Activated CD4-positive, alpha-beta T cell treated with anti-CD3 and anti-CD28 coated beads, Interleukin-2, amount 10 ng/mL, durations not matched to agents 24 days and 14 days (primary cell): ENCODE measurements around the gene ARRDC2. TPM values are rescaled to one million over a fixed set of nuclear protein-coding genes. Genes with fewer than 3 reads are reported as not detected.

Source experiments
- DNase-seq: peaks from one replicate; pipeline ENCODE4 v3.0.0; 2022
- H3K27ac Mint-ChIP-seq: one replicate; pipeline ENCODE4 v1.8.0; 2022; ENCODE audit warnings: mild to moderate bottlenecking, mixed read lengths
- H3K27me3 Mint-ChIP-seq: one replicate; pipeline ENCODE4 v1.8.0; 2022; ENCODE audit warnings: mixed read lengths
- H3K36me3 Mint-ChIP-seq: one replicate; pipeline ENCODE4 v1.8.0; 2022; ENCODE audit warnings: low read depth, mild to moderate bottlenecking, mixed read lengths
- H3K4me1 Mint-ChIP-seq: one replicate; pipeline ENCODE4 v1.8.0; 2021; ENCODE audit warnings: mixed read lengths
- H3K4me3 Mint-ChIP-seq: one replicate; pipeline ENCODE4 v1.8.0; 2022; ENCODE audit warnings: mild to moderate bottlenecking, moderate library complexity, mixed read lengths
- H3K9me3 Mint-ChIP-seq: one replicate; pipeline ENCODE4 v1.8.0; 2021; ENCODE audit warnings: mixed read lengths
- intact Hi-C: fragments of 100-400 bp; cut with micrococcal nuclease; formaldehyde crosslinking; loops from one replicate; pipeline ENCODE4 v1.15.1; 2023
- total RNA-seq: library from RNA; stranded (reverse); gene quantifications from 2 replicates; pipeline ENCODE4 v1.2.3, GENCODE V29; 2022

The ARRDC2 gene
- total RNA-seq, result 41.3 and 41.7 TPM in 2 replicates

DNA sequence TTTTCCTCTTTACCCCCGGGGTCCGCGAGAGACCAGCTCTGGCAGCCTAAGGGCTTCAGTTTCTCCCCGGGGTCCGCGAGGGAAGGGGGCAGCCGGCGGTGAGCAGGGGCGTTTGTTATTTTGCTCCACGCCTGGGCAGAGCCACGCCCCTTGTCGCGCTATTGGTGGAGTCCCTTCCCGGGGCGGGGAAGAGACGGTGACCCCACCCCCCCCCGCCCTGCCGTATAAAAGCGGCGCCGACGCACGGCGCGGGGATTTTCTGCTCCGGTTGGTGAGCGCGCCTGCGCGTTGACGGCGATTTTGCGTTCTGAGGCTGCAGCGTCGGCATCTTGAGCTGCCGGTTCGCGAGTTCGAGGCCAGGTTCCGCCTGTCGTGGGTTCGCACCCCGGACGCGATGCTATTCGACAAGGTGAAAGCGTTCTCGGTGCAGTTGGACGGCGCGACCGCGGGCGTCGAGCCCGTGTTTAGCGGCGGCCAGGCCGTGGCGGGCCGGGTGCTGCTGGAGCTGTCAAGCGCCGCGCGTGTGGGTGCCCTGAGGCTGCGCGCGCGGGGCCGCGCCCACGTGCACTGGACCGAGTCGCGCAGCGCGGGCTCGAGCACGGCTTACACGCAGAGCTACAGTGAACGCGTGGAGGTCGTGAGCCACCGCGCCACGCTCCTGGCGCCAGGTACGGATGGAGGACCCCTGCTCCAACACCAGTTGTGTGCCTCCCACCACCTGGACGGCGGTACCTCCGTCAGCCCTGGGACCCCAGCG lies at the start of gene ARRDC2:
Gene ARRDC2 (plus strand): TSS at position 254 of the 757 bp plus-strand sequence. CDS start 141 bp downstream, at position 395.
- no peaks in the 10 kb centered on the region for H3K9me3 Mint-ChIP-seq
- H3K4me3 Mint-ChIP-seq, result peak within 1 kb of the TSS; percentile 92
- DNase-seq, result peak; percentile 96
- peaks cover 51% of the 10 kb centered on the region for H3K36me3 Mint-ChIP-seq
- no peaks in the 10 kb centered on the region for H3K27me3 Mint-ChIP-seq
- peak within 1 kb of the TSS; percentile 93 for H3K27ac Mint-ChIP-seq
- intact Hi-C loops, result loop anchor here (1.0 to 10.0 kb wide), 4 partner anchors 37 to 287 kb away; no protein-coding TSS in a partner anchor
- H3K4me1 Mint-ChIP-seq, result peaks cover 34% of the 10 kb centered on the region

DNA sequence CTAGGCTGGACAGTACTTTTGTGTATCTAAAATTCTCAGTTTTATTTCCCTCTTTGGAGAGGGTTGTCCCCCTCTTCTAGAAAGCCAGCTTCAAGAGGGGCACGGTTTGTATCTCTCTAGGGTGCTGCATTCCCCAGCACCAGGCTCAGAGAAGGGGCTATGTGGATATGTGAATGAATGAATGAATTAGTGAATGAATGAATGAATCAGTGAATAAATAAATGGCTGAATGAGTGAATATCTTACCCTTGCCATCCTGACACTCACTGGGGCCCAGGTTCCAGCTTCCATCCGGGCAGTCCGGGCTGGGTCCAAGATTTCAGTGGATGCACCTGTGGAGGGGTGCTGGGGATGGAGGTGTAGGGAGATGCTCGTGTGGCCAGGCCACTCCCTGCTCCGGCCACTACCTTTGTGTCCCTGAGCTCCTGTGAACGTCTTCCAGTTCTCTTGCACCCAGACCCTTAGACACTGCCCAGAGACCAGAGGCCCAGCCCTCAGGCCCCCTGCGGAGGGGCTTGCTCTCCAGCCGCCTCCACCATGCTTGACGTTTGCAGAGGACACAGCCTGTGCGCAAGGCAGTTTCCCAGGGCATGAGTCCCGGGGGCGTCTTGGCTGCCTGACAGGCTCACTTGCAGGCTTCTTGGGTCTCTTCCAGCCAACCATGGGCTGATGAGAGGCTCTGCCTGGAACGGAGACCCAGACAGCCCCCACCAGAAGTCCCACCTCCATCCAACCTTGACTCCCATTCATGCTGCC lies 43.9 kb upstream of the ARRDC2 start:
- intact Hi-C loops, result no loop called here
- Mint-ChIP-seq H3K27me3 (peaks cover 47% of the 10 kb centered on the region), H3K36me3 (no peaks in the 10 kb centered on the region), H3K4me3 (no peak overlapping the region), H3K27ac (no peak overlapping the region), H3K4me1 (peaks cover 2% of the 10 kb centered on the region), H3K9me3 (no peaks in the 10 kb centered on the region)
- DNase-seq, result peak; percentile 46

DNA sequence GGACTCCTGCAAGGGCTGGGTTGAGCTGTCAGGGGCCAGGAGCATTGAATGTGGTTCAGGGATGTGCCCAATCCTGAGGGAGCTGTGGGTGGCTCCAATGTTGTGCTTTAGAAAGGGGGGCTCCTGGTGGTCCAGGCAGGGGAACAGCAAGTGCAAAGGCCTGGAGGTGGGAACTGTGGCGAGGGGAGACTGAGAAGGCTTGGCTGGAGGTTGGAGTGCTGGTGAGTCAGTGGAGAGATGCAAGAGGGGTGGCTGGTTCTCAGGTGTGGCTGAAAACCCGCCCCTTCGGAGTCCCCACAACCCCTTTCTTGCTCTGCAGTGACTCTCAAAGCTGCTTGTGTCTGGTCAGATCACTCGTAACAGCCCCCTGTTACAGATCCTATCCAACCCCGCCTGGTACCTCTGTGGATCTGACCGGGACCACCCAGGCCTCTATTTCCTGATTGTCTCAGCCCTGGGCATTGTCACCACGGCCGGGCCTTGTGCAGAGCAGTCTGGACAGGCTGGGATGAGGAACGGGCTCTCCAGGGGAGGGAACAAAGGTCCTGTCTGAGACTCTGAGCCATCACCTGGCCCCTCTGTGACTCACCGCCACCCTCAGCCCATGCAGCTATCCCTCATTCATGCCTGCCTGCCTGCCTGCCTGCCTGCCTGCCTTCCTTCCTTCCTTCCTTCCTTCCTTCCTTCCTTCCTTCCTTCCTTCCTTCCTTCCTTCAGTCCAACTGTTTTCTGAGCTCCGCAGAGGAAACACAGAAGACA lies 42.4 kb upstream of the ARRDC2 start:
- no peaks in the 10 kb centered on the region for H3K36me3 Mint-ChIP-seq
- H3K27me3 Mint-ChIP-seq, result peaks cover 47% of the 10 kb centered on the region
- H3K27ac Mint-ChIP-seq, result no peak overlapping the region
- intact Hi-C loops, result no loop called here
- peak; percentile 48 for DNase-seq
- no peak overlapping the region for H3K4me3 Mint-ChIP-seq
- H3K4me1 Mint-ChIP-seq, result peaks cover 2% of the 10 kb centered on the region
- no peaks in the 10 kb centered on the region for H3K9me3 Mint-ChIP-seq

DNA sequence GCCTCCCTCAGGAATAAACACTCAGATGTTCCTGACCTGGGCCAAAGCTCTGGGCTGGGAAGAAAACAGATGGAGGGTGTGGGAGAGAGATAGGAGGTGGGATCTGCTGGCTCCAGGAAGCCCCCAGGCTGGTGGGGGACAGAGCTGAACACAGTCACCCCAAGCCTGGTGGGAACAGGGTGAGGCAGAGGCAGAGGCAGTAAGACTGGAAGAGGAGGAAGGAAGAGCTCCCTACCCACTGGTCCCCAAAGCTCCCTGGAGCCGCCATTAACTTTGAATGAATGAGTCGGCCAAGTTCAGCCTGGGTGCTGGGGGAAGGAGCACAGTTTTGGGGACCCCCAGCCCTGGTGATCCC lies 41.9 kb upstream of the ARRDC2 start:
- H3K27ac Mint-ChIP-seq, result no peak overlapping the region
- no peaks in the 10 kb centered on the region for H3K9me3 Mint-ChIP-seq
- DNase-seq, result no peak
- intact Hi-C loops, result no loop called here
- peaks cover 2% of the 10 kb centered on the region for H3K4me1 Mint-ChIP-seq
- peaks cover 47% of the 10 kb centered on the region for H3K27me3 Mint-ChIP-seq
- H3K4me3 Mint-ChIP-seq, result no peak overlapping the region
- H3K36me3 Mint-ChIP-seq, result no peaks in the 10 kb centered on the region

DNA sequence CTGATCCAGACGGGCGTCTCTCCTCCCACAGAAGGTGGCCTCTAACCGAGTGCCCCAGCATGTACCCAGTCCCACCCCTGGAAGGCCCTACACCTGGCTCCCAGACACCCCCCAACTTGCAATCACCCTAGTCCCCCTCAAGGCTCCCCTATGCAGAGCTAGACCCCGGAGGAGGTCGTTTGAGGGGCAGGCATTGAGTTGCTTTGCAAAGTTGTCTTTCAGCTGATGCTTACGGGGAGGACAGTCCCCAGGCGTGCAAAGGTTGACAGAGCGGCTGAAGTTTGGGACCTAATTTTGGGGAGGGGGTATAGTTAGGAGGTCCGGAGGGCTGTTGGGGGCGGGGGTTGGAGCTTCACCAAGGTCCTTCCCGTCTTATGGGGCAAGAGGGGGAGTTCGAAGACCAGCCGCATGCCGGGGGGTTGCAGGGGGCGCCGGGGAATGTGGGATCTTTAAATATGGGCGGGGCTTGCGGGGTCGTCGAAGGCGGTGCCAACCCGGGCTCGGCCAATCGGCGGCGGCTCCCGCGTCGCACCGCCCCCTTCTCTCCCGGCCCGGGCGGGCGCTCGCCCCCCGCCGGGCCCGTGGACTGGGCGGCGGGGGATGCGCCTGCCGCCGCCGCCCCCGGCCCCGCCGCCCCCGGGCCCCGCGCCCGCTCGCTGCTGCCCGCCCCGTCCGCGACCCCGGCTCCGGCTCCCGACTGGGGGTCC lies 41.3 kb upstream of the ARRDC2 start, which contains the start of gene KCNN1:
Gene KCNN1 (plus strand): TSS at position 558 of the 707 bp plus-strand sequence. CDS start 6,782 bp downstream, outside the sequence.
- Mint-ChIP-seq H3K4me3 (no peak within 1 kb of the TSS), H3K27me3 (peaks cover 44% of the 10 kb centered on the region), H3K4me1 (peaks cover 2% of the 10 kb centered on the region), H3K27ac (no peak within 1 kb of the TSS), H3K36me3 (no peaks in the 10 kb centered on the region), H3K9me3 (no peaks in the 10 kb centered on the region)
- DNase-seq, result no peak
- intact Hi-C loops, result no loop called here

DNA sequence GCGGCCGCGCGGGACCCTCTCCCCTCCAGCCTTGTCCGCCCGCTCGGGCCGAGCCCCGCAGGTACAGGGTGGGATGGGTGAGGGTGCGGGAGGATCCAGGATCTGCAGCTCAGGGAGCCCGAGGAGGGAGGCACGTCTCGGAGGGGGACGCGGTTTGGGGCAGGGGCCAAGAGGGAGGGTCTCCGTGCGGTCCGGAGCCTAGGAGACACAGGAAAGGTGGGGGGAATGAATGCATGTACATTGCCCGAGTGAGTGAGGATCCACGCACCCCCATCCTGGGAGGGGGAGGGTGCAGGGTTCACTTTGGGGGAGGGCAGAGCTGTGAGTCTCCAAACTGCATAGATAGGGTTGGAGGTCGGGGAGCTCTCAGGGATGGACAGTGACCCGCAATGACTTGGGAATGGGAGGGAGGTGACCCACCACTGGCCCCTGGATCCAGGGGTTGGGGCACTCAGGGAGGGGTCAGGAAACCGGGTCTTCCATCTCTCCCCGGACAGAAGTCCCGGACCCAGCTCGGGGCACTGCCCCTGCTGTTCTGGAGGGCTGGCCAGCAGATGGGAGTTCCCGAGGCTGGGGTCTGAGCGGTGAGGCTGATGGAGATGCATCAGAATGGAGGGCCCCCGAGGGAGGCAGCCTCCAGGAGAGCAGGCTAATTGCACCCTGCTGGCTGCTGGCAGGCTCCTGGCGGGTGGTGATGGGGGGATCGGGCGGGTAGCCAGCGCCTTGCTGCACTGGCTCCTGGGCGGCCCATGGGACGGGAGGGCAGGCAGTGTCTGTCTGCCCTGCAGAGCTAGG lies 40.5 kb upstream of the ARRDC2 start:
- H3K4me3 Mint-ChIP-seq, result no peak overlapping the region
- H3K36me3 Mint-ChIP-seq, result no peaks in the 10 kb centered on the region
- peaks cover 2% of the 10 kb centered on the region for H3K4me1 Mint-ChIP-seq
- no peak overlapping the region for H3K27ac Mint-ChIP-seq
- intact Hi-C loops, result no loop called here
- no peaks in the 10 kb centered on the region for H3K9me3 Mint-ChIP-seq
- no peak for DNase-seq
- H3K27me3 Mint-ChIP-seq, result peaks cover 44% of the 10 kb centered on the region

DNA sequence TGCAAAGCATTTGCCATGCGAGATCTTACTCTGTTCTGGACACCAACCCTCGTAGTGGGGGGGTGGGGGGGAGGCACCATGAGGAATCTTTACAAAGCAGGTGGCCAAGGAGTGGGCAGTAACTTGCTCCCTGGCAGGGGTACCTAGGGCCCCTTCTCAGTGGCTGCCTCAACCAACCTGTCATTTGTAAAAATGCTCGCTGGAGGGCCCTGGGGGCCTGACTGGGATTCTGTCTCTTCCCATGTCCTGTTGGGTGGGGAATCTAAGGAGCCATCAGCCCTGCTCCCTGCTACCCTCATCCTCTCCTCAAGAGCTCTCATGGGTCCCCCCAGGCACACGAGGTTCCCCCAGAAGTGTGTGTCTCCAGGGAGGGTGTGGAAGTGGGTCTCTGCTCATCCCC lies 39.6 kb upstream of the ARRDC2 start:
- intact Hi-C loops, result no loop called here
- H3K27me3 Mint-ChIP-seq, result peaks cover 45% of the 10 kb centered on the region
- peaks cover 2% of the 10 kb centered on the region for H3K4me1 Mint-ChIP-seq
- H3K27ac Mint-ChIP-seq, result no peak overlapping the region
- peak; percentile 53 for DNase-seq
- H3K36me3 Mint-ChIP-seq, result no peaks in the 10 kb centered on the region
- H3K4me3 Mint-ChIP-seq, result no peak overlapping the region
- no peaks in the 10 kb centered on the region for H3K9me3 Mint-ChIP-seq

DNA sequence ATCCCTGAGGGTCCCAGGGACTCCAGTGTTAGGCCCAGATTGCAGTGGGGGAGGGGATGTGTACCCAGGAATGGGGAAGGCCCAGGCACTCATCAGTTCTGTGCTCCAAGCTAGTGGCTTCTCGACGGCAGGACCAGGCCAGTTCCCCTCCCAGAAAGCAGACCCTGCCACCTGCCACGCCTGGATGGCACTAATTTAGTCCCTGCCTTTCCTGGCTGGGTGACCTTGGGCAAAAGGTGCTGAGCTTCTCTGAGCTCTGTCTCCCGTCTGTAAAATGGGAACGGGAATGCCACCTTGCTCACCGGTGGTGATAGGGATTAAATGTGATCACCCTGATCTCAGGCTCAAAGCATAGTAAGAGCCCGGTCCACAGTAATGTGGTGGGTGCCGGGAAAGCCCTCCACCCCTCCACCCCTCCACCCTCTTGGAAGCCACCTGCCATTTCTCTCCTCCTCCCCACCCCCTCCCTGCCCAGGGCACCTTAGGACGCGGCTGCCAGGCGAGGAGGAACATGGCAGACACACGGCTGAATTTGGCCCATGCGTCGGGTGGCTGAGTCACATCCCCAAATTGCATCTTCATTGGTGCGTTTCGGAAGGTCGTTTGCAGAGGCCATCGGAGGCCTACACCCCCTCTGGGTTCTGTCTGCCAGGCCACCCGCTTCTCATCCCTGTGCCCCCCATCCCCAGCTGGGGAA lies 38.7 kb upstream of the ARRDC2 start:
- Mint-ChIP-seq H3K9me3 (no peaks in the 10 kb centered on the region), H3K27me3 (peaks cover 38% of the 10 kb centered on the region), H3K36me3 (no peaks in the 10 kb centered on the region), H3K27ac (no peak overlapping the region), H3K4me1 (peaks cover 2% of the 10 kb centered on the region), H3K4me3 (no peak overlapping the region)
- DNase-seq, result no peak
- intact Hi-C loops, result no loop called here

DNA sequence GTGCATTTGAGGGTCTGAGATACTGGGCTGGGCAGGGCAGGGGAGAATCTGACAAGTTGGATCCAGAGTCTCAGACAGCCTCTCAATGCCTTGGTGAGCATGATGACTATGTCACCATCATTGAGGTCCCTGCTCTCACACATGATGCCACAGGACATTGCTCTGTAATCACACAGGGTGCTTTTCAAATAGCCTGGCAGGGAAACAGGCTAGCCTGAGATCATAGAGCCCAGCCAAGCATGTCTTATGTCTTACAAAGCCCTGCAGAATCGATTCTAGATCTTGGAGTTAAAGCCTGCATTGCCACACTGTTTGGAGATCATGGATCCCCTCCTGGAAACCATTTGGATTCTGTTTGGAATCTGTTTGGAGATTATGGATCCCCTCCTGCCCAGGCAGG lies 35.7 kb upstream of the ARRDC2 start:
- intact Hi-C loops, result no loop called here
- H3K4me1 Mint-ChIP-seq, result no peaks in the 10 kb centered on the region
- H3K9me3 Mint-ChIP-seq, result no peaks in the 10 kb centered on the region
- no peak for DNase-seq
- no peak overlapping the region for H3K4me3 Mint-ChIP-seq
- H3K36me3 Mint-ChIP-seq, result no peaks in the 10 kb centered on the region
- H3K27me3 Mint-ChIP-seq, result peaks cover 11% of the 10 kb centered on the region
- H3K27ac Mint-ChIP-seq, result no peak overlapping the region

DNA sequence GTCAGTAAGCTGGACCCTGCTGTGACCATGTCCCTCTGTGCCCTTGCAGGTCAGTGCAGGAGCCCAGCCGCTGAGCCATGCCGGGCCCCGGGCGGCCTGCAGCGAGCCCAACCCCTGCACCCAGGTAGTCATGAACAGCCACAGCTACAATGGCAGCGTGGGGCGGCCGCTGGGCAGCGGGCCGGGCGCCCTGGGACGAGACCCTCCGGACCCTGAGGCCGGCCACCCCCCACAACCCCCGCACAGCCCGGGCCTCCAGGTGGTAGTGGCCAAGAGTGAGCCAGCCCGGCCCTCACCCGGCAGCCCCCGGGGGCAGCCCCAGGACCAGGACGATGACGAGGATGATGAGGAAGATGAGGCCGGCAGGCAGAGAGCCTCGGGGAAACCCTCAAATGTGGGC lies 34.2 kb upstream of the ARRDC2 start:
- H3K4me1 Mint-ChIP-seq, result no peaks in the 10 kb centered on the region
- intact Hi-C loops, result no loop called here
- no peak overlapping the region for H3K27ac Mint-ChIP-seq
- H3K36me3 Mint-ChIP-seq, result no peaks in the 10 kb centered on the region
- DNase-seq, result no peak
- no peak overlapping the region for H3K4me3 Mint-ChIP-seq
- peaks cover 6% of the 10 kb centered on the region for H3K27me3 Mint-ChIP-seq
- H3K9me3 Mint-ChIP-seq, result no peaks in the 10 kb centered on the region

DNA sequence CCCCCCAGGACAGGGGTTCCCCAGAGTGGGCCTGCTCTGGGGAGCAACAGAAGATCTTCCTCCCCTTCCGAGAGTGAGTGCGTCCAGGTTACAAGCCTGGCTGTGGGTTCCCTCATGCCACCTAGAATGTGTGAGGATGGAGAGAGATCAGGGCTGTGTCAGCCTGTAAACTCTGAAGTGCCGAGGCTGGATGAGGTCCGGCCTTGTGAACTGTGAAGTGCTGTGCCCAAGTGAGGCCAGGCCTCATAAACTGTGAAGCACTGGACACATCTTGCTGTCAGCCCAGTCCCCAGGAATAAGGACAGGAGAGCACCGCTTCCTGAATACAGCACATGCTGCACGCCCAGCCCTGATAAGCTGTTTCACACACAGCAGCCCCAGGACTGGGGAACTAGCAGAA lies 33.4 kb upstream of the ARRDC2 start:
- no peaks in the 10 kb centered on the region for H3K4me1 Mint-ChIP-seq
- no peak overlapping the region for H3K27ac Mint-ChIP-seq
- no peaks in the 10 kb centered on the region for H3K9me3 Mint-ChIP-seq
- DNase-seq, result no peak
- H3K27me3 Mint-ChIP-seq, result peaks cover 8% of the 10 kb centered on the region
- no peak overlapping the region for H3K4me3 Mint-ChIP-seq
- H3K36me3 Mint-ChIP-seq, result no peaks in the 10 kb centered on the region
- intact Hi-C loops, result no loop called here

DNA sequence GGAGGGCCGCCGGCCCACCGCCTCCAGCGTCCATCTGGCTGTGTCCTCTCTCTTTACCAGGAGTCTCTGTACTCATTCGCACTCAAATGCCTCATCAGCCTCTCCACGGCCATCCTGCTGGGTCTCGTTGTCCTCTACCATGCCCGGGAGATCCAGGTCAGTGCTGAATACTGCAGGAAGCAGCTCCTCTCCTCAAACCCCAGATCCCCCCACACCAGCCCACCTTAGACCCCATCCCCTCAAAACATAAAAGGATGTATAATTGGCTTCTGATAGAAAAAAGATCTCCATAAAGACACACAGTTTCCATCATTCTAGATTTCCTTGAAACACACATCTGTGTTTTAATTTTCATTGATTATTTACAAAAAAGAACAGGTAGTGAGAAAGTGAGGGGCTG lies 32.9 kb upstream of the ARRDC2 start:
- Mint-ChIP-seq H3K9me3 (no peaks in the 10 kb centered on the region), H3K4me1 (no peaks in the 10 kb centered on the region), H3K36me3 (no peaks in the 10 kb centered on the region), H3K4me3 (no peak overlapping the region), H3K27ac (no peak overlapping the region), H3K27me3 (peaks cover 10% of the 10 kb centered on the region)
- no peak for DNase-seq
- intact Hi-C loops, result no loop called here
